Prostate gland (tissue), 2 donors: ENCODE data around the gene BAAT.

Experiments used
- CTCF ChIP-seq, 4 experiments: fragments of 200-600 bp in 2 of 4; fragments of 450-650 bp in 2 of 4; sonication (generic) in 2 of 4; IDR thresholded peaks; 1 replicate in 3 of 4; 2 replicates in 1 of 4; pipeline ENCODE4 v1.5.1; 2016 to 2019; ENCODE audit warnings: antibody characterized with exemption in 4 of 4, mild to moderate bottlenecking in 2 of 4, moderate library complexity in 2 of 4
- POLR2A ChIP-seq: fragments of 450-650 bp; IDR thresholded peaks from one replicate; pipeline ENCODE4 v1.6.1; 2016; ENCODE audit warnings: antibody characterized with exemption, mild to moderate bottlenecking
- POLR2AphosphoS5 ChIP-seq: sonication (generic); formaldehyde crosslinking; IDR thresholded peaks from one replicate; pipeline ENCODE4 v1.6.1; 2017; ENCODE audit warnings: antibody characterized with exemption

GRCh38 chr9:101417977-101418376, 33.2 kb upstream of the BAAT start:
- TF ChIP-seq POLR2A (no peak), CTCF (IDR thresholded peaks at IDR 0.05) (no peak), POLR2AphosphoS5 (no peak)
